Lower leg skin (tissue), 3 donors: ENCODE data around the gene POMC.

Source experiments
- POLR2A ChIP-seq, 2 donors: fragments of 450-650 bp; IDR thresholded peaks; one replicate each; pipeline ENCODE4 v1.6.1; 2016 to 2017; ENCODE audit warnings: antibody characterized with exemption in 2 of 2, mild to moderate bottlenecking in 1 of 2, moderate library complexity in 1 of 2
- TF ChIP-seq, protein P1 (sequence below), 3 donors: fragments of 450-650 bp; IDR thresholded peaks; one replicate each; pipeline ENCODE4 v1.5.1; 2016; ENCODE audit warnings: antibody characterized with exemption in 3 of 3, mild to moderate bottlenecking in 3 of 3, moderate library complexity in 2 of 3

DNA sequence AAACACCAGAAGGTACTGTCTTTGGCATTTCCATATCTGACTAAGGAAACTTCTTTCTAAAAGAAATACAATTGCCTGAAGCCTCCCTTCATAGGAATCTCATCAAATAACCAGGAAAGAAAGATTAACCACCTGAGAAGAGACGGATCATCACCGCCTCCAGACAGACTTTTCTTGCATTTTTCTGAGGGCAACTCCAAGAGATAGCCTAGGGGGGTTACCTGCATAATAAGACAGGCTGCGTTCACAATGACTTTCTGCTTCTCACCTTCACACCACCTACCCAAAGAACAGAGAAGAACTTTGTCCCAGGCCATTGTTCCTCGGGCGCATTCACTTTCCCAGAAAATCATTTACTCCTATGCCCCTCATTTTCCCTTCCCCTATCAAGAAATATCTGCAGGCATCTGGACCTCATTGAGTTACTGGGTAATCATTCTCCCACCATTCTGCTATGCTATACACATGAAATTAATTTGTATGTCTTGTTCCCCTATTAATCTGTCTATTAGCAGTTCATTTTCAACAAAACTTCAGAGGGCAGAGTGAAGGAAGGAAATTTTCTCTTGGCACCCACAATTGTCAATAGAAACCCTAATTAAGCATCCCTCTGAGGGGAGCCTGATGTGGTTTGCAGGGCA lies 8.3 kb upstream of the POMC start:
- TF ChIP-seq, protein P1, sequence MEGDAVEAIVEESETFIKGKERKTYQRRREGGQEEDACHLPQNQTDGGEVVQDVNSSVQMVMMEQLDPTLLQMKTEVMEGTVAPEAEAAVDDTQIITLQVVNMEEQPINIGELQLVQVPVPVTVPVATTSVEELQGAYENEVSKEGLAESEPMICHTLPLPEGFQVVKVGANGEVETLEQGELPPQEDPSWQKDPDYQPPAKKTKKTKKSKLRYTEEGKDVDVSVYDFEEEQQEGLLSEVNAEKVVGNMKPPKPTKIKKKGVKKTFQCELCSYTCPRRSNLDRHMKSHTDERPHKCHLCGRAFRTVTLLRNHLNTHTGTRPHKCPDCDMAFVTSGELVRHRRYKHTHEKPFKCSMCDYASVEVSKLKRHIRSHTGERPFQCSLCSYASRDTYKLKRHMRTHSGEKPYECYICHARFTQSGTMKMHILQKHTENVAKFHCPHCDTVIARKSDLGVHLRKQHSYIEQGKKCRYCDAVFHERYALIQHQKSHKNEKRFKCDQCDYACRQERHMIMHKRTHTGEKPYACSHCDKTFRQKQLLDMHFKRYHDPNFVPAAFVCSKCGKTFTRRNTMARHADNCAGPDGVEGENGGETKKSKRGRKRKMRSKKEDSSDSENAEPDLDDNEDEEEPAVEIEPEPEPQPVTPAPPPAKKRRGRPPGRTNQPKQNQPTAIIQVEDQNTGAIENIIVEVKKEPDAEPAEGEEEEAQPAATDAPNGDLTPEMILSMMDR (IDR thresholded peaks at IDR 0.05), result no peak
- no peak for TF ChIP-seq POLR2A (IDR thresholded peaks at IDR 0.05)
